Liver (tissue), 9 donors: Measurements from ENCODE around the gene HIBADH. TPM values are rescaled to one million over a fixed set of nuclear protein-coding genes. Genes with fewer than 3 reads are reported as not detected.
"Not testable (repeated sequence)": the region's sequence is repeated elsewhere in the genome, so short reads cannot be mapped to it uniquely, and the experiment has no call there.

Source experiments
- DNase-seq: peaks from one replicate; pipeline ENCODE4 v3.0.0-alpha.2; 2017; ENCODE audit warnings: low spot score
- H3K27ac ChIP-seq, 2 donors: one replicate each; pipeline ENCODE4 v1.7.0; 2013; ENCODE audit warnings: inconsistent platforms in 2 of 2, low read length in 2 of 2, control low read depth in 1 of 2, low read depth in 1 of 2, mild to moderate bottlenecking in 1 of 2
- H3K27me3 ChIP-seq, 4 donors: one replicate each; pipeline versions ENCODE4 v1.6.1 to v1.7.0; 2013; ENCODE audit warnings: low read length in 3 of 4, inconsistent platforms in 1 of 4, mild to moderate bottlenecking in 1 of 4, moderate library complexity in 1 of 4; ENCODE audit not compliant: control insufficient read depth in 4 of 4, insufficient read depth in 4 of 4
- H3K36me3 ChIP-seq, 4 donors: one replicate each; pipeline versions ENCODE4 v1.6.1 to v1.7.0; 2013; ENCODE audit warnings: low read length in 3 of 4, mild to moderate bottlenecking in 3 of 4, low read depth in 1 of 4, moderate library complexity in 1 of 4; ENCODE audit not compliant: control insufficient read depth in 4 of 4, insufficient read depth in 3 of 4
- H3K4me1 ChIP-seq, 4 donors: one replicate each; pipeline versions ENCODE4 v1.6.1 to v1.7.0; 2013; ENCODE audit warnings: low read length in 3 of 4, mild to moderate bottlenecking in 3 of 4, moderate library complexity in 1 of 4; ENCODE audit not compliant: control insufficient read depth in 4 of 4, insufficient read depth in 4 of 4
- H3K4me3 ChIP-seq, 3 donors: one replicate each; pipeline versions ENCODE4 v1.6.1 to v1.7.0; 2013; ENCODE audit warnings: low read length in 3 of 3, control low read depth in 1 of 3, low read depth in 1 of 3, mild to moderate bottlenecking in 1 of 3
- H3K9ac ChIP-seq, 2 donors: one replicate each; pipeline ENCODE4 v1.7.0; 2013; ENCODE audit warnings: low read length in 2 of 2, mild to moderate bottlenecking in 2 of 2, moderate library complexity in 2 of 2, control low read depth in 1 of 2, low read depth in 1 of 2
- H3K9me3 ChIP-seq, 4 donors: one replicate each; pipeline versions ENCODE4 v1.6.1 to v1.7.0; 2013; ENCODE audit warnings: low read length in 3 of 4; ENCODE audit not compliant: control insufficient read depth in 4 of 4
- FOXA1 ChIP-seq: IDR thresholded peaks from 2 replicates; pipeline ENCODE4 v1.6.1; 2016; ENCODE audit warnings: antibody characterized with exemption
- FOXA2 ChIP-seq: IDR thresholded peaks from 2 replicates; pipeline ENCODE4 v1.6.1; 2016; ENCODE audit warnings: antibody characterized with exemption
- GABPA ChIP-seq, 2 donors: IDR thresholded peaks in 1 of 2; conservative IDR thresholded peaks in 1 of 2; 2 replicates each; pipeline ENCODE4 v1.6.1; 2016; ENCODE audit warnings: antibody characterized with exemption in 2 of 2, mild to moderate bottlenecking in 1 of 2, moderate library complexity in 1 of 2
- HNF4A ChIP-seq, 2 donors: conservative IDR thresholded peaks; 2 replicates each; pipeline ENCODE4 v1.6.1; 2016; ENCODE audit warnings: antibody characterized with exemption in 2 of 2, mild to moderate bottlenecking in 2 of 2
- HNF4G ChIP-seq: IDR thresholded peaks from 2 replicates; pipeline ENCODE4 v1.6.1; 2016; ENCODE audit warnings: antibody characterized with exemption
- MAX ChIP-seq: IDR thresholded peaks from 2 replicates; pipeline ENCODE4 v1.6.1; 2016; ENCODE audit warnings: antibody characterized with exemption
- REST ChIP-seq: IDR thresholded peaks from 2 replicates; pipeline ENCODE4 v1.6.1; 2016; ENCODE audit warnings: antibody characterized with exemption, mild to moderate bottlenecking
- RXRA ChIP-seq, 2 donors: IDR thresholded peaks; 2 replicates each; pipeline ENCODE4 v1.6.1; 2017 to 2018; ENCODE audit warnings: antibody characterized with exemption in 2 of 2, mild to moderate bottlenecking in 1 of 2
- SP1 ChIP-seq: IDR thresholded peaks from 2 replicates; pipeline ENCODE4 v1.6.1; 2018; ENCODE audit warnings: antibody characterized with exemption, mild to moderate bottlenecking
- TAF1 ChIP-seq: conservative IDR thresholded peaks from 2 replicates; pipeline ENCODE4 v1.6.1; 2016; ENCODE audit warnings: antibody characterized with exemption, mild to moderate bottlenecking
- YY1 ChIP-seq: IDR thresholded peaks from 2 replicates; pipeline ENCODE4 v1.6.1; 2016; ENCODE audit warnings: antibody characterized with exemption, mild to moderate bottlenecking
- WGBS: extraction: QIAGEN DNeasy Blood & Tissue Kit; methylation state at CpG from one replicate; pipeline ENCODE4 v1.1.7; 2013; 5-methylcytosine and 5-hydroxymethylcytosine counted together
- polyA plus RNA-seq, 2 donors: library from polyadenylated mRNA; stranded (reverse) in 1 of 2; unstranded in 1 of 2; fragments of 200-250 nt in 1 of 2; fragments of >200 nt in 1 of 2; fragmentation: Nextera tagmentation in 1 of 2; extraction: Ambion mirVana in 1 of 2; gene quantifications; one replicate each; pipeline versions ENCODE4 v1.2.1 to v1.2.3, GENCODE V29; 2013 to 2015
- total RNA-seq, 2 donors: library from RNA; depleted of rRNA; stranded (reverse); fragments of >200 nt; gene quantifications; one replicate each; pipeline ENCODE4 v1.2.3, GENCODE V29; 2014
- donor health status: healthy.
- donor health status: healthy.
- donor health status: healthy.
- donor health status: healthy.
- donor health status: healthy.

The HIBADH gene
- total and polyA plus RNA-seq, 4 donors, result 27.7 to 78.9 (median 58.2) TPM

- WGBS, result 26% methylated on average over 4 of the region's 4 CpGs
- TF ChIP-seq SP1, result peak; percentile 38
- peak; percentile 42 to 73 for TF ChIP-seq RXRA (IDR thresholded peaks at IDR 0.05)
- TF ChIP-seq YY1, result peak; percentile 60
- peak; percentile 27 for TF ChIP-seq MAX
- peak in 1 of 2 donors; percentile 46 for TF ChIP-seq HNF4A (conservative IDR thresholded peaks at IDR 0.05)
- TF ChIP-seq TAF1, result no peak
- Histone ChIP-seq H3K4me3 (peak overlapping the region; percentile 7 to 66 (median 30)), H3K36me3 (peaks cover 0 to 2% (median 0%) of the 10 kb centered on the region in 4 donors), H3K9me3 (no peaks in the 10 kb centered on the region), H3K4me1 (peaks cover 9 to 27% (median 17%) of the 10 kb centered on the region in 4 donors), H3K27me3 (no peaks in the 10 kb centered on the region), H3K9ac (peak overlapping the region in 1 of 2 donors; percentile 28), H3K27ac (peak overlapping the region; percentile 83 to 88)
- no peak for DNase-seq
These were observed 21.0 kb downstream of the HIBADH start for GRCh38 chr7:27641581-27642230.

- Histone ChIP-seq H3K4me3 (peak overlapping the region in 1 of 3 donors; percentile 30), H3K27ac (peak overlapping the region; percentile 83 to 88), H3K36me3 (no peaks in the 10 kb centered on the region), H3K4me1 (peaks cover 7 to 27% (median 17%) of the 10 kb centered on the region in 4 donors), H3K9me3 (no peaks in the 10 kb centered on the region), H3K9ac (peak overlapping the region in 1 of 2 donors; percentile 28), H3K27me3 (no peaks in the 10 kb centered on the region)
- DNase-seq, result no peak
- 27% methylated on average over 5 of the region's 5 CpGs for WGBS
- TF ChIP-seq SP1 (no peak), YY1 (peak; percentile 42), REST (no peak), FOXA2 (no peak)
These were observed 21.7 kb downstream of the HIBADH start for GRCh38 chr7:27640884-27641574.

- no peak for TF ChIP-seq GABPA (IDR thresholded peaks at IDR 0.05 in 1 of 2, conservative IDR thresholded peaks at IDR 0.05 in 1 of 2)
- no peak for TF ChIP-seq TAF1
- TF ChIP-seq MAX, result no peak
- no peak for TF ChIP-seq HNF4G
- TF ChIP-seq FOXA1, result no peak
- TF ChIP-seq SP1, result no peak
- no peak for TF ChIP-seq FOXA2
- no peak for TF ChIP-seq YY1
- H3K27me3 ChIP-seq, result no peaks in the 10 kb centered on the region
- WGBS, result 91% methylated on average over 6 of the region's 6 CpGs
- H3K27ac ChIP-seq, result no peak overlapping the region
- H3K9me3 ChIP-seq, result no peaks in the 10 kb centered on the region
- H3K9ac ChIP-seq, result no peak overlapping the region
- H3K4me1 ChIP-seq, result peaks cover 7 to 27% (median 17%) of the 10 kb centered on the region in 4 donors
- no peak for DNase-seq
- H3K4me3 ChIP-seq, result no peak overlapping the region
- peaks cover 0 to under 1% (median 0%) of the 10 kb centered on the region in 4 donors for H3K36me3 ChIP-seq
These were observed 22.8 kb downstream of the HIBADH start for GRCh38 chr7:27639851-27640250.

GRCh38 chr7:27639048-27639447 lies 23.6 kb downstream of the HIBADH start:
- not testable (repeated sequence) for H3K9ac ChIP-seq, H3K27me3 ChIP-seq, H3K27ac ChIP-seq, H3K9me3 ChIP-seq, H3K36me3 ChIP-seq, H3K4me3 ChIP-seq, DNase-seq
- H3K4me1 ChIP-seq, result peaks cover 7 to 27% (median 17%) of the 10 kb centered on the region in 4 donors
- WGBS, result 98% methylated on average over 1 of the region's 1 CpG
